ENCODE results near the gene YES1. TPM values are rescaled to one million over a fixed set of nuclear protein-coding genes. Genes with fewer than 3 reads are reported as not detected.

The YES1 gene
- total RNA-seq, 1 experiment from 2014 or later = 84.5 TPM

- no TSS peak for BruUV-seq (replicated peaks)
- ChIA-PET RAD21 (ENCODE audit: low non-redundant PET in 1 of 2, low total read pairs in 2 of 2, uncharacterized antibody in 2 of 2, unreplicated experiment in 2 of 2) (no interaction called here), CTCF (no interaction called here), POLR2A (no interaction called here)
- H2AFZ ChIP-seq (ENCODE audit: low read depth, low read length, poor library complexity, severe bottlenecking) = no peak overlapping the region
- H3K9ac ChIP-seq (ENCODE audit: low read length) = no peak overlapping the region
- H3K36me3 ChIP-seq (ENCODE audit: control insufficient read depth in 1 of 2, insufficient read depth in 2 of 2, low read length in 2 of 2) = no peaks in the 10 kb centered on the region
- intact Hi-C loops (cut with micrococcal nuclease) = no loop called here
- no peak for DNase-seq (ENCODE audit: low read depth, low spot score)
- no peak overlapping the region for H3K4me3 ChIP-seq (replicated peaks in 1 of 2; ENCODE audit: low read depth in 1 of 2, low read length in 2 of 2)
- no peaks in the 10 kb centered on the region for H3K9me2 ChIP-seq (ENCODE audit: insufficient read depth)
- no peaks in the 10 kb centered on the region for H3K9me3 ChIP-seq (ENCODE audit: control insufficient read depth in 1 of 2, insufficient read depth in 1 of 2, low read depth in 1 of 2, low read length in 2 of 2)
- H4K20me1 ChIP-seq (ENCODE audit: insufficient read depth) = peaks cover 11% of the 10 kb centered on the region; the same call in 1 of the 2 replicates
- H3K27ac ChIP-seq (ENCODE audit: low read depth, low read length) = no peak overlapping the region
- no peak for ATAC-seq
- TF ChIP-seq ZNF274 (IDR thresholded peaks at IDR 0.05; ENCODE audit: low read depth, low read length) (no peak), POLR2AphosphoS5 (IDR thresholded peaks at IDR 0.05; ENCODE audit: low read depth, low read length) (no peak), EZH2 (IDR thresholded peaks at IDR 0.05) (no peak), JUND (IDR thresholded peaks at IDR 0.05) (no peak)
- TF ChIP-seq, protein P1, sequence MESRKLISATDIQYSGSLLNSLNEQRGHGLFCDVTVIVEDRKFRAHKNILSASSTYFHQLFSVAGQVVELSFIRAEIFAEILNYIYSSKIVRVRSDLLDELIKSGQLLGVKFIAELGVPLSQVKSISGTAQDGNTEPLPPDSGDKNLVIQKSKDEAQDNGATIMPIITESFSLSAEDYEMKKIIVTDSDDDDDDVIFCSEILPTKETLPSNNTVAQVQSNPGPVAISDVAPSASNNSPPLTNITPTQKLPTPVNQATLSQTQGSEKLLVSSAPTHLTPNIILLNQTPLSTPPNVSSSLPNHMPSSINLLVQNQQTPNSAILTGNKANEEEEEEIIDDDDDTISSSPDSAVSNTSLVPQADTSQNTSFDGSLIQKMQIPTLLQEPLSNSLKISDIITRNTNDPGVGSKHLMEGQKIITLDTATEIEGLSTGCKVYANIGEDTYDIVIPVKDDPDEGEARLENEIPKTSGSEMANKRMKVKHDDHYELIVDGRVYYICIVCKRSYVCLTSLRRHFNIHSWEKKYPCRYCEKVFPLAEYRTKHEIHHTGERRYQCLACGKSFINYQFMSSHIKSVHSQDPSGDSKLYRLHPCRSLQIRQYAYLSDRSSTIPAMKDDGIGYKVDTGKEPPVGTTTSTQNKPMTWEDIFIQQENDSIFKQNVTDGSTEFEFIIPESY (IDR thresholded peaks at IDR 0.05; ENCODE audit: extremely low read depth, insufficient replicate concordance, low read length) = no peak
- H3K27me3 ChIP-seq (ENCODE audit: insufficient read depth, low read length) = no peaks in the 10 kb centered on the region
- H3K79me2 ChIP-seq (ENCODE audit: insufficient read depth, low read length) = peaks cover 95% of the 10 kb centered on the region
- H3K4me1 ChIP-seq (ENCODE audit: control insufficient read depth in 1 of 2, insufficient read depth in 2 of 2, low read length in 2 of 2) = peaks cover 6 to 7% of the 10 kb centered on the region in 2 experiments
- no peak overlapping the region for H3K4me2 ChIP-seq (ENCODE audit: low read length)
These were observed 6.3 kb downstream of the YES1 start for GRCh38 chr18:805755-806110.

DNA sequence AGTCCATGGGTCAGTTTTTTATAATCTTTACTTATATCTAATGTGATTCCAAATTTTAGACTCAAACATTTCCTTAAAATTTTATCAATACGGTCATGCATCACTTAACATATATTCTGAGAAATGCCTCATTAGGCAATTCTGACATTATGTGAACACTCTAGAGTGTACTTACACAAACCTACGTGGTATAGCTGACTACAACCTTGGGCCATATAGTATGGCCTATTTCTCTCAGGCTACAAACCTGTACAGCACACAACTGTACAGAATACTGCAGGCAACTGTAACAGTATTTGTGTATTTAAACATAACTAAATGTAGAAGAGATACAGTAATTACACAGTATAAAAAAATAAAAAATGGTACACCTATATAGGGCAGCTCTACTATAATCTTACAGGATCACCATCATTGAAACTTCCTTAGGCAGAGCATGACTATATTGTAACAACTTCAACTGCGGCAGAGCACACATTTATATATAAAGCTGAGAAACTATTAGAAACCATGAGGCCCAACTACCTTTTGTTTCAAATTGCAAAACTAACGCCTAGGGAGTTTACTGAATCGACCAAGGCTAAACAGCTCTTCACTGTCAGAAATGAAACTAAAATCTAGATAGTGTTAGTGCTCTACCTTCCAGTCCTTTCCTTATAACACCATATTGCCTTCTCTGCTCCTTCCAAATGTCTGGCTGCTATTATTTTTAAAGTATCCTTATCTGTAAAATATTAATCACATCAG is 6.9 kb downstream of the YES1 start:
- no peaks in the 10 kb centered on the region for H3K36me3 ChIP-seq (ENCODE audit: control insufficient read depth in 1 of 2, insufficient read depth in 2 of 2, low read length in 2 of 2)
- no peaks in the 10 kb centered on the region for H3K9me3 ChIP-seq (ENCODE audit: control insufficient read depth in 1 of 2, insufficient read depth in 1 of 2, low read depth in 1 of 2, low read length in 2 of 2)
- DNase-seq (ENCODE audit: low read depth, low spot score) (no peak), ATAC-seq (no peak)
- no TSS peak for BruUV-seq (replicated peaks)
- H4K20me1 ChIP-seq (ENCODE audit: insufficient read depth) = peaks cover 5% of the 10 kb centered on the region; the same call in 1 of the 2 replicates
- TF ChIP-seq JUND (IDR thresholded peaks at IDR 0.05) = no peak
- no peak for TF ChIP-seq EZH2 (IDR thresholded peaks at IDR 0.05)
- TF ChIP-seq SIN3A (IDR thresholded peaks at IDR 0.05; ENCODE audit: low read depth) = no peak
- TF ChIP-seq POLR2AphosphoS5 (IDR thresholded peaks at IDR 0.05; ENCODE audit: low read depth, low read length) = no peak
- no peak for TF ChIP-seq ATF3 (IDR thresholded peaks at IDR 0.05)
- CTCF ChIA-PET = no interaction called here
- POLR2A ChIA-PET = no interaction called here
- RAD21 ChIA-PET (ENCODE audit: low non-redundant PET in 1 of 2, low total read pairs in 2 of 2, uncharacterized antibody in 2 of 2, unreplicated experiment in 2 of 2) = no interaction called here
- no peak overlapping the region for H2AFZ ChIP-seq (ENCODE audit: low read depth, low read length, poor library complexity, severe bottlenecking)
- H3K4me1 ChIP-seq (ENCODE audit: control insufficient read depth in 1 of 2, insufficient read depth in 2 of 2, low read length in 2 of 2) = peaks cover under 1 to 2% of the 10 kb centered on the region in 2 experiments; a peak in 2 of 4 replicates
- no peaks in the 10 kb centered on the region for H3K9me2 ChIP-seq (ENCODE audit: insufficient read depth)
- no peak overlapping the region for H3K4me2 ChIP-seq (ENCODE audit: low read length)
- intact Hi-C loops (cut with micrococcal nuclease) = no loop called here
- H3K27me3 ChIP-seq (ENCODE audit: insufficient read depth, low read length) = no peaks in the 10 kb centered on the region
- no peak overlapping the region for H3K4me3 ChIP-seq (replicated peaks in 1 of 2; ENCODE audit: low read depth in 1 of 2, low read length in 2 of 2)
- no peak overlapping the region for H3K27ac ChIP-seq (ENCODE audit: low read depth, low read length)
- peaks cover 95% of the 10 kb centered on the region for H3K79me2 ChIP-seq (ENCODE audit: insufficient read depth, low read length)
- no peak overlapping the region for H3K9ac ChIP-seq (ENCODE audit: low read length)
